Glomerular endothelial cell (primary cell): ENCODE results near the gene OR2T6. TPM values are rescaled to one million over a fixed set of nuclear protein-coding genes. Genes with fewer than 3 reads are reported as not detected.
"Not testable (repeated sequence)": the region's sequence is repeated elsewhere in the genome, so short reads cannot be mapped to it uniquely, and the experiment has no call there.

Experiments
- DNase-seq: peaks from one replicate; pipeline ENCODE4 v3.0.0-alpha.2; 2011; ENCODE audit warnings: low read depth, low spot score; ENCODE audit errors: extremely low read depth
- total RNA-seq: library from RNA; depleted of rRNA; stranded (reverse); fragments of >200 nt; gene quantifications from 2 replicates; pipeline ENCODE4 v1.2.3, GENCODE V29; 2015

OR2T6 gene
- total RNA-seq, 1 donor from 2014 or later: not detected

DNA sequence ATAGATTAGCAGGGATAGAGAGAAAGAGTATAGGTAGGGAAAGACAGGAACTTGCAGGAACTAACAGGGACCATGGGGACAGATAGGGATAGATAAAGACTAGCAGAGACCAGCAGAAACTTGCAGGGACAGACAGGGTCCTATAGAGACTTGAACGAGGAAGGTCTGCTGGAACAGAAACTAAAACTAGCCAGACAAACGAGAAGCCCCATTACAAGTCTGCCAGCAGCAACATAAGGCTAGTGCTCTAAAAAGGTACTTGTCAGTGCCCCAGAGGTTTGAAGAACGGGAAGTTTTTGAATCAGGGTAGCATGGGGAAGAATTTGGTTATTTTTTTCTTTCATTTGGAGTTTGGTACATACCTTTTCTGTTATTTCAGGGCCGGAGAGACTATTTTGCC is 56.7 kb downstream of the OR2T6 start:
- not testable (repeated sequence) for DNase-seq

DNA sequence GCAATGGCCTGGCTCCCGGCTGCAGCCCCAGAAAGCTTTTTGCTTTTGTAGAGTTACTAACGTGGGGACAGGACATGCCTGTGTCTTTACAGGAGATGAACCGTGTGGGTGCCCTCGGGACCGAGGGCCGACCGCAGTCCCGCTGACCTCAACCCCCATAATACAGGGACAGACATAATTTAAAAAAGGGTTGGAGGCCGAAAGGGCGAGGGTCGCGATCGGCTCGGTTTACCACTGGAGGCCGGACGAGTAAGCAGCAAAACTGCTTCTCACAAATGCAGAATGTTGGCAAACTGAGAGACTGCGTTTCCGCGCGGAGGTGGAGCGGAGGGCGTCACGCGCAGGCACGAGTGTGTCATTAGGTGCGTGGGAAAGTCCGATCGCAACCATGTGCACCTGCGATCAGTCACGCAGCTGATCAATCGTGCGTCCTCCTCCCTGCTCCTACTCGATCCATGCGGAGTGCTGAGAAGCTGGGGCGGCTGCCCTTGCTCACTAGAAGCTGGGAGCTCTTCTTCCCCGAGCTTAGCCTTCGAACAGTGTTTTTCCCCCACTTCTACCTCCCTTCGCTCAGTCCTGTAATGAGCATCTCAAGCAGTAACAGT is 58.4 kb downstream of the OR2T6 start:
- not testable (repeated sequence) for DNase-seq

DNA sequence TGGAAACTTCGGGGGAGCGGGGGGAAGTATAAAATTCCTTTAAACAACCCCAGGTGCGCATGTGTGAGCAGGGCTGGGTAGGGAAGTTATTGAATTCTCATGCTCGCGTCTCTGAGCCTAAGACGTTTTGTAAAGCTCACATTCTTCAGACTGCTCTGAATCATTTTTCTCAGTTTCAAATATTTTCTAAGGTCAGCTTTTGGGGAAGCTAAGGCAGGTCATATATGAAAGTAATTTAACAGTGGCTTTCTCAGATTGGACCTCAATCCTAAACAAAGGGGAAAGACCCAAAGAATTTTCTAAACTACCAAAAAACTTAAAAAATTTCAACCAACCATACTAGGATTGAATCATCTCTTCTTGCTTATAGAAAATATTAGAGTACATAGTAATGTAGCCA is 59.4 kb downstream of the OR2T6 start:
- DNase-seq: not testable (repeated sequence)

DNA sequence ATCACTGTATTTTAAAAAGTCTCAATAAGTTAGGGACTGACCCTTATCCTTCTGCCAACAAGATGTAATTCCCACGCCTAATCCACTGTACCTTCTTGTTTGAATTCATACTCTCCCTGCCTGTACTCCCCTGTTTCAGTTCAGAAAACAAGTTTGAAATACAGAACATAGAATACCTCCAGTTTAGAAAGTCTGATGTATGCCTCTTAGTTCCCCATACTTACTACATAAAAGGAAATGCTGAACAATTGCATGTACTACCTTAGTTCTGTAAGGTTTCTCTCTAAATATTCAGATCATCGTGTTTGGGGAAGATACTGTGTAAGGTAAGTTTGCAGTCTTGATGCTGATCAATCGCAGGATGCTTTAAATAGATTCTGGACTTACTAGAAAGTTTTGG is 60.8 kb downstream of the OR2T6 start:
- DNase-seq: not testable (repeated sequence)

DNA sequence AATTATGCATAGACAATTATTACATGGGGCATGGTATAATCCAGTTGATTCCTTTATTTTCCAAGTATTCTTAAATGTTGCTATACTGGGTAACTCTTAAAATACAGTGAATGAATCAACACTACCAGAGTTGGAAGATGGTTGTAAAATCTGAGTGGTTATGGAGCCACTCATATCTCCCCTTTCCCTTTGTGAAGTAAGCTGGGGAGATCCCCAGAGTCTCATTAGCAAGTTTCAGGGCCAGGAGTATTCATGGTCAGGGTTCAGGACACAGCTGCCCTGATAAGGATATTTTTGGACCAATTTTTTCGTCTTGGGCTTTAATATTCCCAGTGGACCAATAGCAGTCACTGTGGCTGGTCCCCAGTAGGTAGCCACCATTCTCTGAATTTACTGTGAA is 63.1 kb downstream of the OR2T6 start:
- DNase-seq: not testable (repeated sequence)

DNA sequence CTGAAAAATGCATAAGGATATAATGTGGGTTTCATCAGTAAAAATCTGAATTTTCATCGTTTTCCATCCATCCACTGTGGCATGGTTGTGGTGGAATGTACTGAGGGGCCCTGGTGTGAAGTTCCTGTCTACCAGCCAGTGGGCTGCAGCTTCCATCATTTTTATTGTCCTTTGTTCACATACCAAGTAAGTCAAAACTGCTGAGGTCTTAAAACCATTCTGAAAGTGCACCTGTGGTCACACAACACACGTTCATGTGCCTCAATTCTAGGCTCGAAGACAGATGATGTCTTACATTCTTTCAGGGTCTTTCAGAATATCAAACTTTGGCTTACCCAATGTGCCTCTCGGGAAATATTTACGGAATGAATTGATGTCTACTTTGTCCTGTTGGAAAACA is 63.7 kb downstream of the OR2T6 start:
- not testable (repeated sequence) for DNase-seq

Other genes with a start within 250 kb of the OR2T6 start
- gene OR2M5, start 230.6 kb upstream of the OR2T6 start, total RNA-seq: not detected in 2 replicates
- not detected in 2 replicates for gene OR2M2, start 200.9 kb upstream of the OR2T6 start, total RNA-seq
- gene OR2M3, start 178.5 kb upstream of the OR2T6 start, total RNA-seq: not detected in 2 replicates
- gene OR2M4, start 144.3 kb upstream of the OR2T6 start, total RNA-seq: not detected in 2 replicates
- not detected in 2 replicates for gene OR2T33, start 97.8 kb upstream of the OR2T6 start, total RNA-seq
- not detected in 2 replicates for gene OR2T12, start 72.3 kb upstream of the OR2T6 start, total RNA-seq
- gene OR2M7, start 51.2 kb upstream of the OR2T6 start, total RNA-seq: not detected in 2 replicates
- not detected in 2 replicates for gene OR14C36, start 27.0 kb upstream of the OR2T6 start, total RNA-seq
- not detected in 2 replicates for gene OR2T4, start 14.1 kb upstream of the OR2T6 start, total RNA-seq
- not detected in 2 replicates for gene OR2T1, start 27.3 kb downstream of the OR2T6 start, total RNA-seq
- not detected in 2 replicates for gene OR2T2, start 69.9 kb downstream of the OR2T6 start, total RNA-seq
- not detected in 2 replicates for gene OR2T3, start 97.6 kb downstream of the OR2T6 start, total RNA-seq
- gene OR2T5, start 112.8 kb downstream of the OR2T6 start, total RNA-seq: not detected in 2 replicates
- not detected in 2 replicates for gene OR2G6, start 132.3 kb downstream of the OR2T6 start, total RNA-seq
- gene OR2T29, start 187.0 kb downstream of the OR2T6 start, total RNA-seq: not detected in 2 replicates
- gene OR2T34, start 199.0 kb downstream of the OR2T6 start, total RNA-seq: not detected in 2 replicates
- not detected in 2 replicates for gene OR2T10, start 222.0 kb downstream of the OR2T6 start, total RNA-seq